Mucosa of descending colon (tissue), 3 donors: ENCODE results near the gene TMEM144. TPM values are rescaled to one million over a fixed set of nuclear protein-coding genes. Genes with fewer than 3 reads are reported as not detected.

Experiments
- ATAC-seq: fragments of 200-7000 bp; cut with Tn5 transposase; one replicate; pipeline ENCODE4 v1.9.1; 2020; ENCODE audit warnings: mild to moderate bottlenecking, moderate library complexity
- DNase-seq, 3 donors: peaks; one replicate each; pipeline ENCODE4 v3.0.0-alpha.2; 2020
- H3K36me3 ChIP-seq: fragments of 200-600 bp; one replicate; pipeline ENCODE4 v1.8.0; 2021; ENCODE audit warnings: low read depth, mild to moderate bottlenecking
- H3K4me1 ChIP-seq: fragments of 200-600 bp; one replicate; pipeline ENCODE4 v1.8.0; 2021; ENCODE audit warnings: low read depth, mild to moderate bottlenecking
- H3K4me3 ChIP-seq: fragments of 200-600 bp; one replicate; pipeline ENCODE4 v1.8.0; 2021; ENCODE audit warnings: mild to moderate bottlenecking
- H3K9me3 ChIP-seq: fragments of 200-600 bp; one replicate; pipeline ENCODE4 v1.8.0; 2021; ENCODE audit warnings: mild to moderate bottlenecking
- CTCF ChIP-seq: fragments of 200-600 bp; IDR thresholded peaks from one replicate; pipeline ENCODE4 v1.8.0; 2022; ENCODE audit warnings: antibody characterized with exemption, mild to moderate bottlenecking
- intact Hi-C, 2 donors: fragments of 100-400 bp; cut with DNase I in 1 of 2; cut with micrococcal nuclease in 1 of 2; formaldehyde crosslinking; loops; one replicate each; pipeline versions ENCODE4 v1.11.0 to v1.11.1; 2022; cut with DNase I, micrococcal nuclease
- total RNA-seq, 3 donors: library from RNA; stranded (reverse); fragmentation: NEBNext Ultra II Directional in 2 of 3; extraction: Animal tissue kit (Norgen Biotek cat#: 25700) in 2 of 3; gene quantifications; one replicate each; pipeline versions ENCODE4 v1.2.1 to v1.2.4, GENCODE V29; 2021 to 2023
- donor health status: DM: no; HTN: no; CAD: no; lungs with moderate emphysema.
- donor health status: DM: no; HTN: no; CAD: no.
- donor health status: DM: no; HTN: yes; CAD: no.

TMEM144 gene
- total RNA-seq, 3 donors from 2014 or later = 16.1 to 36.7 (median 32.4) TPM

DNA sequence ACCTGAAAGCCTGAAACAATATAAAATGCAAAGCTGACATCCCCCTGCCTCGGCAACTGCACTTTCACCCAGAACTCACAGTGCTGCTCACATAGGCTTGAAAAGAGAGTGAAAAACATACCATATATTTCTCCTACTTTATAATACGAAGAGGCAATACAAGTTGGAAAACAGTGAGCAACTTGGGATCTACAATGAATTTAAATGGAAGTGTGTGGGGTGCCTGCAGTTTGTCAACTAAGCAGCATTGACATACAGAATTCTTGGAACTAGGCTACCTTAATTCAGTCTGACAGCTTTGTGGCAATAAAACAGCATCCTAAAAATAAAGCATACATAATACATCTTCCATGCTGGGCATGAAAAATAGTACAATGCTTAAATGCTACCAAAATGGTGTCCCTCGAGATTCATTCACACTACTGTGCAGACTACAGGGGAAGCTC is 45.5 kb upstream of the TMEM144 start:
- H3K4me1 ChIP-seq = no peaks in the 10 kb centered on the region
- H3K4me3 ChIP-seq = no peak overlapping the region
- no peak for TF ChIP-seq CTCF
- no peaks in the 10 kb centered on the region for H3K36me3 ChIP-seq
- no peak for DNase-seq
- intact Hi-C loops = no loop called here
- no peak for ATAC-seq
- H3K9me3 ChIP-seq = no peaks in the 10 kb centered on the region

DNA sequence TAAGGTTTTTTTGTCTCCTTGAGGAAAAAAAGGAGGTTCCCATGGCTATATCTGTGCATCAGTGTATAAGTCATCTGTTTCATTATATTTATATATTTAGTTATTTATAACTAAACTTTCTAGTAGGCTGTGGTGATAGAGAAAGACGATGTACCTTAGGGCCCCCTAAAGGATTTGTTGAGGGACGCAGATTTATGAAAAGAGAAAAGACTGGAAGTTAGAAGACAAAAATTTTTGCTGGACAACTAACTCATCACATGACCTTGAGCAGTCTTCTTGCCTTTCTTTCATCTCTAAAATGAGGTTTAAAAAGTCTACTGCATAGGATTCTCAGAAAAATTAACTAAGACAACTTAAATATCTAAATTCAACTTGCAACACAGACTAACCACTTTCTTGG is 43.6 kb upstream of the TMEM144 start:
- DNase-seq (no peak), ATAC-seq (no peak)
- intact Hi-C loops = no loop called here
- TF ChIP-seq CTCF = no peak
- no peaks in the 10 kb centered on the region for H3K36me3 ChIP-seq
- H3K4me1 ChIP-seq = peaks cover 2% of the 10 kb centered on the region
- no peaks in the 10 kb centered on the region for H3K9me3 ChIP-seq
- no peak overlapping the region for H3K4me3 ChIP-seq

DNA sequence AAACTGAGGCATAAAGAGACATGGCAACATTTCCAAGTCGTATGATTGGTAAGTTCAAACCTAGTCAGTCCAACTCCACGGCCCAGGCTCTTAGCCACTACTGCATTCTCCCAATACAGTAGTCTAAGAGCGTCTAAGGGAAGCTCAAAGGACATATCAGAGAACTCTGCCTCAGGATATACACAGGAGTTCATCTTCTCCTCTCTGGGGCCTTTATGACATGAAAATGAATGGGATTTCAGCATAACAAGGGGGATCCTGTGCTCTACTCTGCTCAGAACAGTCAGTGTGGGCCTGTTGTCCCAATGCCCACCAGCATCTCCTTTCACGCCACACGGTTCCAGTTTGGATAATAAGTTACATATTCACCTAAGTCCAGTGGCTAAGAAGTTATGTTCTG is 41.7 kb upstream of the TMEM144 start:
- no peaks in the 10 kb centered on the region for H3K9me3 ChIP-seq
- no peak for TF ChIP-seq CTCF
- peaks cover 13% of the 10 kb centered on the region for H3K4me1 ChIP-seq
- no peaks in the 10 kb centered on the region for H3K36me3 ChIP-seq
- ATAC-seq (no peak), DNase-seq (no peak)
- no peak overlapping the region for H3K4me3 ChIP-seq
- intact Hi-C loops = no loop called here

DNA sequence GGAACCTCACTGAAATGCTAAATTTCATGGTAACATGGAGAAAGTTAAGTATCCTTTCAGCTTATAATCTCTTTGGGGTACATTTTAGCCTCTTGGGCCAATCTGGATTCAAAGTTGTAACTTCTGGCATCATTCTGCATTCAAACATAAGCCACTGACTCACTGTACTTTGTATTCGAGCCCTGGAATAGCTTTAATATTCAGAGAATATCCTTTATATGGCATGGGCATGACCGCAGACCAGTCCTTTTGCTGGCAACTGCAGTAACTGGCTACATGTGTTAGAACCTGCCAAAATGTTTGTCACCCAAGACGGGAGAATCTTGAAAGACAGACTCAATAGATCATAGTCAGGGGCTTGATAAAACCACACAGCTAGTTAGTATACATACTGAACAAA is 40.8 kb upstream of the TMEM144 start:
- no peak for DNase-seq
- ATAC-seq = no peak
- Histone ChIP-seq H3K36me3 (no peaks in the 10 kb centered on the region), H3K4me3 (no peak overlapping the region), H3K4me1 (peaks cover 13% of the 10 kb centered on the region), H3K9me3 (no peaks in the 10 kb centered on the region)
- intact Hi-C loops = no loop called here
- TF ChIP-seq CTCF = no peak

- intact Hi-C loops = loop anchor here in 1 of 2 donors (5.0 kb wide), 1 partner anchor 178 kb away; no protein-coding TSS in a partner anchor
- H3K4me3 ChIP-seq = no peak overlapping the region
- H3K36me3 ChIP-seq = no peaks in the 10 kb centered on the region
- peaks cover 13% of the 10 kb centered on the region for H3K4me1 ChIP-seq
- TF ChIP-seq CTCF = no peak
- DNase-seq (no peak), ATAC-seq (no peak)
- H3K9me3 ChIP-seq = no peaks in the 10 kb centered on the region
These were observed 40.2 kb upstream of the TMEM144 start for GRCh38 chr4:158169931-158170690.
